CD1c-positive myeloid dendritic cell (primary cell): ENCODE data around the gene NMNAT2.
A peak's percentile ranks its signal among the peaks of the same experiment; 100 is the strongest.
"Not testable (repeated sequence)": the region's sequence is repeated elsewhere in the genome, so short reads cannot be mapped to it uniquely, and the experiment has no call there.

ENCODE experiments used
- DNase-seq: peaks from one replicate; pipeline ENCODE4 v3.0.0-alpha.2; 2016; ENCODE audit errors: extremely low spot score

The NMNAT2 gene

GRCh38 chr1:183285746-183286145 is 132.4 kb downstream of the NMNAT2 start:
- DNase-seq, result no peak

GRCh38 chr1:183285256-183285655 is 132.9 kb downstream of the NMNAT2 start:
- DNase-seq, result no peak

GRCh38 chr1:183284086-183284485 is 134.1 kb downstream of the NMNAT2 start:
- DNase-seq, result no peak

- no peak for DNase-seq
Measured at GRCh38 chr1:183283286-183283685, 134.9 kb downstream of the NMNAT2 start.

- DNase-seq, result no peak
Measured at GRCh38 chr1:183282101-183282855, 135.9 kb downstream of the NMNAT2 start.

DNA sequence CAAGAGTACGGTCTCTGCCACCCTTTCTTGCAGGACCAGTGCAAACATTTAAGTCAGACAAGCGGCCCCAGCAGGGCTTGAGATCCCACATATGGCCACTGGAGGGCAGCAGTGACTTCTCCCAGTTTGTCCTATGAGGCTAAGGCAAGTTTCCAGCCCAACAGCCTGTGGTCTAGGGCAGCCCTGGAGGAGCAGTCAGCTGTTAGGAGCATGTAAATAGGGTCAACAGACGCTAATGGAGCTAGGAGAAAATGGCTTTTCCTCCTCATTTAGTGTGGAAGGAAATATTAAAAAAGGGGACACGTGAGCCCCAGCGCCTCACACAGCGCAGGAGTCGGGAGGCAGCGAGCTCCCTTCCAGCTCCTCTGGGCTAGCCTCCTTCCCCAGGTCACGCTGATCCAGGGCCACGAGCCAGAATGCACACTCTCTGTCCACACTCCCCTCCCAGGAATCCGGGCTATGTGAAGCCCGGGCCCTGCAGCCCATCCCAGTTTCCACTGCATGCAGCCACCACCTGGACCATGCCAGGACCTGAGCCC is 136.6 kb downstream of the NMNAT2 start:
- DNase-seq, result peak; percentile 84

- DNase-seq, result no peak
Measured at GRCh38 chr1:183281039-183281438, 137.1 kb downstream of the NMNAT2 start.

- DNase-seq, result peak; percentile 63
Measured at GRCh38 chr1:183279835-183280234, 138.3 kb downstream of the NMNAT2 start.

DNA sequence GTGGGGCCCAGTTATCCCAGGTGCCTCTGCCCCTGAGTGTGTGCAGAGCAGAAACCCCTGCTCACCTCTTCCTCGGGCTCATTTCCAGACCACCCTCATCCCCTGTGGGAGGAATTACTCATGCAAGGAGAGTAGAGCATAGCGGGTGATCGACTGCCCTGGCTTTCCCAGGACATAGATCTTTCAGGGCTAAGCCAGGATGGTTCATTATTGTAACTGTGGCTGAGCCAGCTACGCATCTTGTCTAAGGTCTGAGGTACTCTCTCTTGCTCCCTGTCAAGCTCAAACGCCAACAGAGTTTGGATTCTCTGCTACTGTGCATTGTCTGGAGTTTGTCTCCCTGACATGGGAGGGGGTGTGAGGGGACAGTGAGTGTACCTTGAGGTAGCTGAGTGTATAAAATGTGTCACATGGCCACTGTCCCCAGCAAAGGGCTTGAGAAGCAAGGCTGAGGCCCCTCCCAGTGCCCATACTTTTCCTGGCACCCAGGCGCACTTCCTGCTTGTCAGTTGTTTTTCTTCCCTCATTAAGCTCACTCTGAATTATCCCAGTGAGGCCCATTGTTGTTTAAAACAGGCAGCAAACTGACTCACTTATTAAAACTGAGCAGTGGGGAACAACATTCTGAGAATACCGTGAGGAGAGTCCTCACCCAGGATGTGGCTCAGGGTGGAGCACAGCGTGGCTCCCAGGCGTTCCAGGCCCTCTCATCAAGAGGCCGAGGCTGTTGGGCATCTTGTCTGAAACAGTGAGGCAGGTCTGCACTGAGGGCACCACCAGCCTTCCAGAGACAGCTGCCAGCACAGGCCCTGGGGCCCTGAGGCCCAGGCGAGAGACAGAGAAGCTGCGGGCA is 139.2 kb downstream of the NMNAT2 start:
- no peak for DNase-seq

GRCh38 chr1:183277821-183278738 is 140.1 kb downstream of the NMNAT2 start:
- DNase-seq, result no peak

DNA sequence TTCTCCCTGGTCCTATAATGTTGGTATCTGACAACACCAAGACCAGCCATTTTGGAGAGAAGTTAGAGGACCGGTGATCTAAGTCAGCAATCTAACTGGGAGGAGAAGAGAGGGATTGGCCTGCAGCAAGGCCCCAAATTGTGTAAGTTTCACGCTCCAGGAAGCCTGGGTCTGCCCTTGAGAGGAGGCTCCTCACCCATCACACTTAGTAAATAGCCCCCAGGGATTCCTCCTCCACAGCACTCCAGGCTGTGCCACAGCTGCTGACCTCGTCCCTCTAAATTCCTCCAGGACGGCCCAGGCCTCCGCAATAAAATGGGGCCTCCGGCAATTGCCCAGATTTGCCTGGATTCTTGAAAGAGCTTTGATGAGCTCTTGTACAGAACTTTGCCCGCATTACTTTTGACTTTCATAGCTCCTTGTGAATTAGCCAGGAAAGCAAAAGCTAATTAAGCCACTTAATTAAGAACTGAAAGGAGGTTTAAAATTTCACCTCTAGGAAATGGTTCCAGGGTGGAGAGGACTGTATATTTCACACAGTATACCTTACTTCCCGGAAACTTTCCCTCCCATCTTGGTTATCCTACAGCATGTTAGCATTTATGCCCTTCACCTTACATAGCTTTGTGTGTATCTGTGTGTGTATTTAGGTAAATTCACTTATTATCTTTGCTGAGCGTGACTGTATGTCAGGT is 141.6 kb downstream of the NMNAT2 start:
- DNase-seq, result no peak

- DNase-seq, result no peak
Measured at GRCh38 chr1:183275322-183275721, 142.9 kb downstream of the NMNAT2 start.

- no peak for DNase-seq
Measured at GRCh38 chr1:183274836-183275235, 143.3 kb downstream of the NMNAT2 start.

GRCh38 chr1:183273984-183274383 is 144.2 kb downstream of the NMNAT2 start:
- not testable (repeated sequence) for DNase-seq

DNA sequence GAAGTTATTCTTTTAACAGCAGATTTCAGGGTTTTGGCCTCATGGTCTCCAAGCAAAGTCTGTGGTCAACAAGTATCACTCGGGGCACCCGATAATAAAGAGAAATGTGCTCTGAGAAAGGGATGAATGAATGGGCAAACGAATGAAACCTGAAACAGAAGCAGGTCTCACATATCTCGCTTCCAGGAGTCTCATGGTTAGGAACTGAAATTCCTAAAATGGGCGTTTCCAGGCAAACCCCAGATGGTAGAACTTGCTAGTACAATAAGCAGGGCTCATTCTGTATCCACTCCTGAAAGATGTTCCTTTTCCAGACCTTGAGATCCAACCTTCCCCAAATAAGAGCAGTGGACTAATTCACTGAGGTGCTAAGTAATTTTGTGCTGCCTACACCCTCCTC is 144.9 kb downstream of the NMNAT2 start:
- no peak for DNase-seq

DNA sequence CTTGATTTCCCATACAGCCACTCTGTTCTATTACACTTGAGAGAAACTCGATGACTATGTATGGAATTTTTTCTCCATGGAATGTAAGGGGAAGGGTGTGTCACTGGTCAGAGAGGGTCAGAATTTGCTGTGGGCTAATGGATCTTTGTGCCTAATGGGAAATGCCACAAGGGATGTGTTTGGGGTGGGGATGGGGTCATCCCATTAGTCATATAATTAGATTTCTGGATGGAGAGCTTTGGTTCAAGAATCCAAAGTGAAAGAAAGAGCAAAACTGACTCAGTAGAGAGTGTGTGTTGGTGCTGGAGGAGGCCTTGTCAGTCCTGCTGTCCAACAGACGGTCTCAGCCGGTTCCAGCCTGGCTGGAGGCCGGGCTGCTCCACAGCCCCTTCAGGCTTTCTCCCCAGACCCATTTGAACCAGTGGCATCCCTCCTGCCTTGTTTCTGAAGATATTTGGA is 145.8 kb downstream of the NMNAT2 start:
- DNase-seq, result no peak

- DNase-seq, result no peak
Measured at GRCh38 chr1:183270541-183271141, 147.5 kb downstream of the NMNAT2 start.

DNA sequence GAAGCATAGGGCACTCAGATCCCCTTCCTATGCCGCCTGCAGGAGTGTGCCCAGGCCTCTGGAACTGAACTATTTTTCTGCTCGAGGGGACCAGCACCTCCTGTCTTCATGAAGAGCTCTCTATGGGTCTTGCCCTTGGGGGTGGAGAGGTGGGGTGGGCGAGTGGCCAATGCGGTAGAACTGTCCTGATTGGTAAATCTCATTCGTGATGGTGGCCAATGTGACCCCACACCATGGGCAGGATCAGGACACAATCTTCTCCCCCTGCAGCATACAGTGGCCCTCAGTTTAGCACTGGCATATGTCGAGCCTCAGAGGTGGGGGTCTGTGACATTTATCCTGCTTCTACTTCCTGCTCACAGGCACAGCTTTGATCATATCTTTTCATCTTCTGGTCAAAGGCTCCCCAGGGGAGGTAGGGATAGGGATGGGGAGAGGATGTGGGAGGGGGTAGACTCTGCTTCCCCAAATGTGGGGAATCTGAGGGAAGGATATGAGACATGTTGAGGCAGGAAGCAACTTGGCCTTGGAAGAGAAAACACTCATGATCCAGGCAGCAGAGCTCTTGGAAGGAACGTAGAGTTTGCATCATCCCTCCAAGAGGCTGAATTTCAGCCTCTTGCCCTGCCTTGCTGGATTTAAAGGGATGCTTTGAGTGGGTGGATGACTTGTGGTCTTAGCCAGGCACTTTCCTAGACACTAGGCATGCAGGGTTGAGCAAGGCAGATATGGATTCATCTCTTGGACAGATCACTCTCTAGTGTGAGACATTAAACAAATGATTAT is 150.3 kb downstream of the NMNAT2 start:
- DNase-seq, result no peak

DNA sequence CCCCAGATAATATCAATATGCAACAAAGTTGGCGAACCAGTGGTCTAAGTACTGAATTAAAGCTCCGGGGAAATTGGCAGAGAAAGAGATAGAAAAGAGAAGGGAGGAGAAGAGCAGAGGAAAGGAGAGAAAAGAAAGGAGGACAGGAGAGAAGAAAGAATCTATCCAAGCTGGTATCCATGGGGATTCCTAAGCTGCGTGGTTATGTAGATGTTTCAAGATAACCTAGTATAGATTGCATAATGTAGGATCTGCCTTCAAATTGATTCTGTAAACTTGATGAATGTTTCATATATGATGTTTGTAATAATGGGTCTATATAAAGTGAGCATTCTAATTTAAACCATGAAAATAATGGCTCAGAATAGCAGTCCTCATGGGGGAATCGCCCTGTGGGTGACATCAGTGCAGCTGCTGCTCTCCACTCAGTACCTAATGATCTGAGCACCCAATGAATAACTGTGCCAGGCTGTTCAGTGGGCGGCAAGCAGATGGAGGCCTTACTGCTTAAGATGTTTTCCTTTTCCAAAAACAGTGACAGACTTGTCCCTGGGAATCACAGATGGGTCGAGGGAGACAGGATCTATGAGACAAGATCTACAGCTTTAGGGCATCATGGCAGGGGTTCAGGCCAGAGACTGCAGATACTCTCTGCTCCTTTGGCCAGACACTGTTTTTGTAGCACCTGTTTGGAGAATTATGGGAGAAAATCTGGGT is 154.1 kb downstream of the NMNAT2 start:
- no peak for DNase-seq
